Putamen (tissue), 1 donor: Measurements from ENCODE around the gene CTNNA2.

ENCODE experiments used
- DNase-seq: peaks from one replicate; pipeline ENCODE4 v3.0.0-alpha.2; 2016; ENCODE audit warnings: low spot score

Gene CTNNA2

DNA sequence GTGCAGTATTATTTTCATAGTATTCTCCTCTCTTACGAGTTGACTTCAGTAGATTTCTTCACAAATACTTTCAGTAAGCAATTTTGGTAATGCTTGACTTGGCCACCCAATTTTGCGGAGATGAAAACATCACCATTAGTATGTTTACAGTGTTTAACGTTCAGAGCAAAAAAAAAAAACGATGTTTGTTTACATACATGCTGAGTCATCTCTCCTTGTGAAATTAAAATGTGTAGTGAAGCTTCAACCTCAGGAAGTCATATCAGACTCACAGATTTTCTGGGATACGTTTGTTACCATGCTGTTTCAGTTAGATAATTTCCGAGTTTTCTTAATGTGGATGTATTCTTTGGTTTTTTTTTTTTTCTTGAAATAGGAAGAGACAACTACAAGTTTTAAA lies 100.1 kb downstream of the CTNNA2 start:
- no peak for DNase-seq

DNA sequence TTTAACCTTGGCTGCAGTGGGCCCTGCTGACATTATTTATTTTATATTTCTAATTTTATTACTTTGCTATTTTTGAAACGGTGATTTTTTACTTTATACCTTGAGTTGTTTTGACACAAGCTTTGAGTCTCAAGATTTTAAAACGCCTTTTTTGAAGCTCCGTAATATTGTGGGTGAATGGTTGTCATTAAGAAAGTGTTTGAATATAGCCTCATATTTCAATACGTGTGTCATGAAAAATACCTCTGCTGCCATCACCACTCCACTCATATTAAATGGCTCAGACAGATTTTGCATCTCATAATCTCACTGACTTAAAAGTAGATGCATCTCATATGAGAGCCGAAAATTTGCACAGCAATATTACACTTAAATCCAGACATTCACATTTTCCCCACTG lies 106.6 kb downstream of the CTNNA2 start:
- peak; percentile 43 for DNase-seq

- DNase-seq: no peak
Observed at GRCh38 chr2:79619976-79620375, 107.1 kb downstream of the CTNNA2 start.

- no peak for DNase-seq
Observed at GRCh38 chr2:79620679-79621078, 107.8 kb downstream of the CTNNA2 start.

DNA sequence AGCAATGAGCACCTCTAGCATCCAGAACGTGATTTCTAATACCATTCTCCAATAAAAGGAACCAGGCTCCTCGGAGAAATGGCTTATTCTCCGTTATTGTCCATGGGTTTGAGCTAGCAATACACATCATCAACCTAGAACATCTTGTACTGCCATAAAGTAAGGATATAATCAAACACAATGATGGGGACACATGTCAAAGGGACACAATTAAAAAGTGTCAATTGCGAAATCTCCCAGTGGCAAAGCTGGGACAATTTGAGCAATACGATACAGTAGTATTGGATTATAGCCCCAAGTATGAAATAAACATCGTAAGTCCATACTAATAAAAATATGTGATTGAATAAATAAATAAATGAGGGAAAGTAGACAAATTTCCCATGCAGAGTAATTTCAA lies 108.4 kb downstream of the CTNNA2 start:
- DNase-seq: no peak

DNA sequence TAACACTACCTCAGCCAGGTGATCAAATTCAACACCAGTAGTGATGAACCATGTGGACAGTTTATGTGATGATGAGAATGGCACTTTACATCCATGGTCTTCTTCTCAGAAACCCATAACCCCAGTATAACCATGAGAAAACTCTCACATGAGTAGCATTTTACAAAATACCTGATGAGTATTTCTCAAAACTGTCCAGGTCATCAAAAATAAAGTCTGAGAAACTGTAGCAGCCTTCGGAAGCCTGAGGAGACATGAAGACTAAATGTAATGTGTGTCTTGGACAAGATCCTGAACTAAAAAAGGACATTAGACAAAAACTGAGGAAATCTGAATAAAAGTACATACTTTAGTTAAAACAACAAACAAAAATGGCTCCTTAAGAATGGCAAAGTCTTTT lies 108.9 kb downstream of the CTNNA2 start:
- no peak for DNase-seq

GRCh38 chr2:79622508-79622907 lies 109.7 kb downstream of the CTNNA2 start:
- DNase-seq: no peak

- no peak for DNase-seq
Observed at GRCh38 chr2:79627237-79627636, 114.4 kb downstream of the CTNNA2 start.

- DNase-seq: no peak
Observed at GRCh38 chr2:79630060-79630459, 117.2 kb downstream of the CTNNA2 start.

DNA sequence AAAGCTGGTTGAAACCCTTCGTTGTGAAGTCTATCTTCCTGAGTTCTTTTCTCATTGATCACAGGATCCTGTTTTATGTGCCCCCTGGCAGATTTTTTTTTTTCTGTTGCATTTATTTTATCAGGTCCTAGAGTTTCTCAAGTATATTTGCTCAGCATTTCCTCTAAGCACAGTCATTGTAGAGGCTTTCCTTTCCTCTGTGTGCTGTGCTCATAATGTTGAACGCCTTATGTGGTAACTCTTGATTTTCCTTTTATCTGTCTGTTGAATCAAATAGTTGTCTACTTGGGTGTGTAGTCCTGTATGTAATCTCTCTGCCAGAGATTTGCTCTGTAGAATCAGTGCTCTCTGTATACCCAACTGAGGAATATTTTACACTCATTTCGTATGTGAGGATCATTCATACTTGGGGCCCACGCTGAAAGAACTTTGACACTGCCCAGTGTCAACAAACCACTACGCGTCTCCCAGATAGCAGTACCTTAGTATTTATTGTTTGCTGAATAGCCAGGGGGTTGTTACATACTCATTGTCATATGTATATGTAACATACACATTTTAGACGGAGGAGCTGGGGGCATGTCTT lies 118.2 kb downstream of the CTNNA2 start:
- no peak for DNase-seq

- no peak for DNase-seq
Observed at GRCh38 chr2:79638410-79638809, 125.6 kb downstream of the CTNNA2 start.

DNA sequence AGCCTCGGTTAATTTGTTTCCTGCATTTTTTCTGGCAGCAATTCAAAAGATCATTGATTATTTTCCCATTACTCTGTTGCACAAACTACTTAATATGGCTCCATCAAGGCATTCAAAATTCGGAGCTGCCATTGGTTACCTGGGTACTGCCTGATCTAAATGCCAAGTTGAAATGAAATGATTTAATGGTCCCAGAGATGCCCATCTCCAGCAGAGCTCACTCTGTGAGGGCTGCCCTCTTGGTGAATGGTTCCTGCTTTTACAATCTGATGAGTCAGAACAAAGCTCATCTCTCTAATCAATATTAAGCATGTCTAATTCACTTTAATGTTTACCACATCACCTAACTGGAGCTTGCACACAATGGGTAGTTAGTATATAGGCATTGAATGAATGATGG lies 126.1 kb downstream of the CTNNA2 start:
- DNase-seq: no peak

- DNase-seq: no peak
Observed at GRCh38 chr2:79640001-79640400, 127.2 kb downstream of the CTNNA2 start.

- no peak for DNase-seq
Observed at GRCh38 chr2:79649531-79649930, 136.7 kb downstream of the CTNNA2 start.

- no peak for DNase-seq
Observed at GRCh38 chr2:79660557-79660956, 147.7 kb downstream of the CTNNA2 start.

GRCh38 chr2:79665091-79665490 lies 152.2 kb downstream of the CTNNA2 start:
- DNase-seq: no peak

GRCh38 chr2:79666430-79666829 lies 153.6 kb downstream of the CTNNA2 start:
- DNase-seq: no peak

GRCh38 chr2:79669714-79670113 lies 156.9 kb downstream of the CTNNA2 start:
- no peak for DNase-seq

DNA sequence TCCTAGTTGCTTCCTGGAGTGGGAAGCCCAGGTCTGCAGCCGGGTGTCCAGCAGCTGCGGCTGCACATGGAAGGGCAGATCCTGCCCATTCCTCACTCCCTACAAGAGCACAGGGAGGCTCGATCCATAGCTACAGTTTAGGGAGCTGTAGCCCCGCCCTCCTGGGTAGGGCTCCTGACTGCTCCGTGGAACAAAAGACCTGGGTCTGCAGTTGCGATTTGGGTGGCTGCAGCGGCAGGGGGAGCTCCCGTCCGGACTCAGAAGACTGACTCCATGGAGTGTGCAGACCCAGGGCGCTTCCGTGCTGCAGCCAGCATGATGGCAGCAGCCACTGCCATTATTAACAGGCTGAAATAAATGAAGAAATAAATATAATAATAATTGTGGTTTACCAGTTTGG lies 157.3 kb downstream of the CTNNA2 start:
- no peak for DNase-seq

DNA sequence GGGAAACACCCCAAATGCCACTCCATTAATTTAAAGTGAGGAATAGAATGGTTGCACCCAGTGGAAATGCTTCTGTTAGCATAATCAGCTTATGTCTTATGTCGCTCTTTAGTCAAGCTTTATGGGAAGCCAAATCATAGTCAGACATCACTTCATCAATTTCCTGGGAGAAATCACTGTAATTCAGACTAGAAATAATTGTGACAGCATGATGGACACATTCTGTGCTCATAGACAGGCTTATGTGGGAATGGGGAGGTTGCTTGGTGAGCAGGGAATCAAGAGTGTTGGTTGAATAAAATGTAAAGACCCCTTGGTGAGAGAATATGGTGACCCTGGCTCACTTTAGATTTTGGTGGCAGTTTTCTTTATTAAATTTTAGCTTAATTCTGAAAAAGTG lies 174.0 kb downstream of the CTNNA2 start:
- DNase-seq: no peak

DNA sequence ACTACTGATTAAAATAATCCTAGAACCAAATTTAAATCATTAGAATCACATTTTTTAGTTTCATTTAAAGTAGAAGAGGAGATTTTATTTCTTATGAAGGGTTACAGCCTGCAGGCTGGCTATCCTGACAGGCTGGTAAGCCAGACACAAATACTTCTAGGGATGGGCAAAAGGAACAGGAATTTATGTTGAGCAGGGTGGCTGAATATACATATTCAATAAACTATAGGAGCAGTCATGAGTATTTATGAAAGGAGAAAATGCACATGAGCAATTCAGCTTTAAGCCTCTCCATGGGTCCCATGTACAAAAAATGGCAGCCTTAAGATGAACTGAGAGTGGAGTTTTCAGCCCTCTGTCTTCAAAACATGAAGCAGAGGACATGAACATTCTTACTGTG lies 182.4 kb downstream of the CTNNA2 start:
- no peak for DNase-seq

GRCh38 chr2:79697200-79697599 lies 184.3 kb downstream of the CTNNA2 start:
- DNase-seq: peak; percentile 64

- DNase-seq: no peak
Observed at GRCh38 chr2:79700651-79701050, 187.8 kb downstream of the CTNNA2 start.

DNA sequence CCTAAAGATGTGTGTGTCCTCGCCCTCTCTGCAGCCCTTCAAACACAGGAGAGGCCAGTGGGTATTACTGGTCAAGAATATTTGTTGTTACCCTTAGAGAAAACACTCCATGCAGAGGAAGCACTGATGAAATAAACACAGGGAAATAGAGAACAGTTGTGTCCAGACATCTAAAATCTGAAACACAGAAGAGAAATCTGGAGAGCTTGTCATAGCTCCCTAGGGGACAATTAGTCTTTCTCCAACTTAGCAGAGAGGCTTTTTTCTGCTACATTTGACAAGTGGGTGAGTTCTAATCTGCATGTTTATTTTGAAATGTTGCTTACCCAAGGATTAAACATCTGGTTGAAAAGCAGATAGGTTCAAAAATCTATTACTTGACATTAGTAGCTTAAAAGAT lies 190.1 kb downstream of the CTNNA2 start:
- DNase-seq: no peak

- no peak for DNase-seq
Observed at GRCh38 chr2:79711098-79711497, 198.2 kb downstream of the CTNNA2 start.
